GM19240 (cell line): Measurements from ENCODE around the gene MSANTD3.
"Not testable (repeated sequence)": the region's sequence is repeated elsewhere in the genome, so short reads cannot be mapped to it uniquely, and the experiment has no call there.

Experiments used
- DNase-seq: peaks from one replicate; pipeline ENCODE4 v3.0.0; 2011; ENCODE audit warnings: low spot score; ENCODE audit not compliant: insufficient read length

MSANTD3 gene

GRCh38 chr9:100426530-100427365 is at the start of gene MSANTD3:
Gene MSANTD3 (plus strand): TSS chr9:100427143. CDS start chr9:100441939, 14,796 bp downstream.
- peak; percentile 79 for DNase-seq

- no peak for DNase-seq
Observed at GRCh38 chr9:100379862-100380261, 47.1 kb upstream of the MSANTD3 start.

GRCh38 chr9:100392989-100393388 is 34.0 kb upstream of the MSANTD3 start:
- DNase-seq: not testable (repeated sequence)

- no peak for DNase-seq
Observed at GRCh38 chr9:100394032-100394695, 32.8 kb upstream of the MSANTD3 start.

GRCh38 chr9:100394816-100395215 is 32.1 kb upstream of the MSANTD3 start:
- DNase-seq: no peak

- no peak for DNase-seq
Observed at GRCh38 chr9:100396769-100397168, 30.2 kb upstream of the MSANTD3 start.

- DNase-seq: no peak
Observed at GRCh38 chr9:100397529-100398266, 29.2 kb upstream of the MSANTD3 start.

GRCh38 chr9:100401042-100401441 is 25.9 kb upstream of the MSANTD3 start:
- no peak for DNase-seq

- DNase-seq: no peak
Observed at GRCh38 chr9:100406962-100407361, 20.0 kb upstream of the MSANTD3 start.

- DNase-seq: no peak
Observed at GRCh38 chr9:100408546-100409175, 18.3 kb upstream of the MSANTD3 start.

- no peak for DNase-seq
Observed at GRCh38 chr9:100409176-100409556, 17.8 kb upstream of the MSANTD3 start.

- peak; percentile 85 for DNase-seq
Observed at GRCh38 chr9:100411472-100412283, 15.3 kb upstream of the MSANTD3 start.

GRCh38 chr9:100413839-100414420 is 13.0 kb upstream of the MSANTD3 start:
- no peak for DNase-seq

GRCh38 chr9:100417815-100418214 is 9.1 kb upstream of the MSANTD3 start:
- DNase-seq: no peak

GRCh38 chr9:100419166-100419565 is 7.8 kb upstream of the MSANTD3 start:
- DNase-seq: no peak

- not testable (repeated sequence) for DNase-seq
Observed at GRCh38 chr9:100421116-100421515, 5.8 kb upstream of the MSANTD3 start.

GRCh38 chr9:100425758-100426157 is 1.2 kb upstream of the MSANTD3 start:
- no peak for DNase-seq

GRCh38 chr9:100426189-100426529 is 784 bp upstream of the MSANTD3 start:
- no peak for DNase-seq

GRCh38 chr9:100427366-100428263 is 672 bp downstream of the MSANTD3 start:
- DNase-seq: no peak
